H9 (cell line): ENCODE data around the gene CTF1. TPM values are rescaled to one million over a fixed set of nuclear protein-coding genes. Genes with fewer than 3 reads are reported as not detected.

Source experiments
- DNase-seq: peaks from one replicate; pipeline ENCODE4 v3.0.0-alpha.2; 2017
- H2AFZ ChIP-seq: one replicate; pipeline ENCODE4 v1.6.1; 2013; ENCODE audit warnings: mild to moderate bottlenecking, low read length, control low read depth, moderate library complexity
- H2AK5ac ChIP-seq: 2 replicates; pipeline ENCODE4 v1.6.1; 2013; ENCODE audit warnings: low read length, control low read depth, mixed read lengths; ENCODE audit not compliant: insufficient read length
- H2BK120ac ChIP-seq: one replicate; pipeline ENCODE4 v1.6.1; 2013; ENCODE audit warnings: low read depth, mild to moderate bottlenecking, low read length, control low read depth, inconsistent platforms; ENCODE audit not compliant: poor library complexity, severe bottlenecking
- H2BK12ac ChIP-seq: 2 replicates; pipeline ENCODE4 v1.6.1; 2013; ENCODE audit warnings: low read length, control low read depth, mixed read lengths, low read depth; ENCODE audit not compliant: insufficient read length
- H2BK15ac ChIP-seq: 2 replicates; pipeline ENCODE4 v1.6.1; 2013; ENCODE audit warnings: low read depth, low read length, control low read depth
- H2BK20ac ChIP-seq: one replicate; pipeline ENCODE4 v1.6.1; 2013; ENCODE audit warnings: low read depth, mild to moderate bottlenecking, low read length, control low read depth, inconsistent platforms; ENCODE audit not compliant: poor library complexity, severe bottlenecking
- H2BK5ac ChIP-seq: 2 replicates; pipeline ENCODE4 v1.6.1; 2013; ENCODE audit warnings: low read length, control low read depth, mixed read lengths; ENCODE audit not compliant: insufficient read length
- H3K14ac ChIP-seq: 2 replicates; pipeline ENCODE4 v1.6.1; 2013; ENCODE audit warnings: low read length, control low read depth; ENCODE audit not compliant: insufficient read depth
- H3K18ac ChIP-seq: 2 replicates; pipeline ENCODE4 v1.6.1; 2013; ENCODE audit warnings: low read depth, mild to moderate bottlenecking, mixed read lengths, low read length, control low read depth; ENCODE audit not compliant: insufficient read length
- H3K23ac ChIP-seq: 2 replicates; pipeline ENCODE4 v1.6.1; 2013; ENCODE audit warnings: low read length, control low read depth, mixed read lengths, low read depth; ENCODE audit not compliant: insufficient read length
- H3K23me2 ChIP-seq: 2 replicates; pipeline ENCODE4 v1.6.1; 2013; ENCODE audit warnings: low read depth, mild to moderate bottlenecking, mixed read lengths, low read length, control low read depth; ENCODE audit not compliant: insufficient read length, poor library complexity, severe bottlenecking
- H3K27ac ChIP-seq: 2 replicates; pipeline ENCODE4 v1.5.1; 2013; ENCODE audit warnings: low read length, control low read depth, mixed read lengths, low read depth; ENCODE audit not compliant: insufficient read length
- H3K27me3 ChIP-seq: 2 replicates; pipeline ENCODE4 v1.6.1; 2013; ENCODE audit warnings: low read length, control low read depth, inconsistent platforms; ENCODE audit not compliant: insufficient read depth
- H3K4ac ChIP-seq: 2 replicates; pipeline ENCODE4 v1.6.1; 2013; ENCODE audit warnings: low read depth, mild to moderate bottlenecking, control low read depth, inconsistent platforms, low read length, moderate library complexity
- H3K4me1 ChIP-seq: 2 replicates; pipeline ENCODE4 v1.6.1; 2013; ENCODE audit warnings: low read length, control low read depth, inconsistent platforms; ENCODE audit not compliant: insufficient read depth
- H3K4me2 ChIP-seq: 2 replicates; pipeline ENCODE4 v1.6.1; 2013; ENCODE audit warnings: low read length, control low read depth, mixed read lengths; ENCODE audit not compliant: insufficient read length, insufficient read depth
- H3K56ac ChIP-seq: 2 replicates; pipeline ENCODE4 v1.6.1; 2013; ENCODE audit warnings: low read depth, mild to moderate bottlenecking, mixed read lengths, low read length, control low read depth; ENCODE audit not compliant: insufficient read length
- H3K79me1 ChIP-seq: 2 replicates; pipeline ENCODE4 v1.6.1; 2013; ENCODE audit warnings: low read depth, mild to moderate bottlenecking, moderate library complexity, low read length, control low read depth, inconsistent platforms; ENCODE audit not compliant: insufficient read depth, poor library complexity, severe bottlenecking
- H3K79me2 ChIP-seq: 2 replicates; pipeline ENCODE4 v1.6.1; 2013; ENCODE audit warnings: low read length, control low read depth, inconsistent platforms; ENCODE audit not compliant: insufficient read depth
- H3K9ac ChIP-seq: 2 replicates; pipeline ENCODE4 v1.6.1; 2013; ENCODE audit warnings: low read length, control low read depth, mixed read lengths; ENCODE audit not compliant: insufficient read length; ENCODE audit errors: extremely low read depth
- H3K9me3 ChIP-seq: one replicate; pipeline ENCODE4 v1.6.1; 2013; ENCODE audit warnings: low read depth, low read length, inconsistent platforms; ENCODE audit not compliant: control insufficient read depth
- H3T11ph ChIP-seq: one replicate; pipeline ENCODE4 v1.6.1; 2013; ENCODE audit warnings: mild to moderate bottlenecking, low read length, control low read depth, inconsistent platforms
- H4K20me1 ChIP-seq: one replicate; pipeline ENCODE4 v1.6.1; 2013; ENCODE audit not compliant: control insufficient read depth, insufficient read length, insufficient read depth
- H4K5ac ChIP-seq: 2 replicates; pipeline ENCODE4 v1.6.1; 2013; ENCODE audit warnings: low read depth, mild to moderate bottlenecking, mixed read lengths, low read length, control low read depth; ENCODE audit not compliant: insufficient read length
- H4K8ac ChIP-seq: replicated peaks from 2 replicates; pipeline ENCODE4 v1.6.1; 2013; ENCODE audit warnings: low read length, control low read depth, mixed read lengths, low read depth; ENCODE audit not compliant: insufficient read length
- H4K91ac ChIP-seq: 2 replicates; pipeline ENCODE4 v1.6.1; 2013; ENCODE audit warnings: low read depth, mild to moderate bottlenecking, moderate library complexity, mixed read lengths, low read length, control low read depth; ENCODE audit not compliant: insufficient read length
- H3K27ac Mint-ChIP-seq, 3 experiments: 2 replicates in 2 of 3; 3 replicates in 1 of 3; pipeline ENCODE4 v1.8.0; 2020 to 2021; ENCODE audit warnings: mixed read lengths in 3 of 3, mild to moderate bottlenecking in 1 of 3, moderate library complexity in 1 of 3
- H3K27me3 Mint-ChIP-seq: 2 replicates; pipeline ENCODE4 v1.8.0; 2021; ENCODE audit warnings: low read depth, mild to moderate bottlenecking, moderate library complexity, mixed read lengths
- H3K36me3 Mint-ChIP-seq, 3 experiments: 2 replicates in 2 of 3; 3 replicates in 1 of 3; pipeline ENCODE4 v1.8.0; 2020 to 2021; ENCODE audit warnings: low read depth in 3 of 3, mixed read lengths in 3 of 3; ENCODE audit not compliant: insufficient read depth in 1 of 3
- H3K4me1 Mint-ChIP-seq, 2 experiments: 2 replicates each; pipeline ENCODE4 v1.8.0; 2020; ENCODE audit warnings: mixed read lengths in 2 of 2
- H3K4me3 Mint-ChIP-seq, 2 experiments: 2 replicates in 1 of 2; 3 replicates in 1 of 2; pipeline ENCODE4 v1.8.0; 2020 to 2021; ENCODE audit warnings: mild to moderate bottlenecking in 2 of 2, mixed read lengths in 2 of 2, moderate library complexity in 1 of 2
- H3K9me3 Mint-ChIP-seq, 2 experiments: 2 replicates in 1 of 2; 3 replicates in 1 of 2; pipeline ENCODE4 v1.8.0; 2020; ENCODE audit warnings: mild to moderate bottlenecking in 2 of 2, mixed read lengths in 2 of 2, moderate library complexity in 1 of 2
- CTCF ChIP-seq: fragments of 200-600 bp; sonication (generic); conservative IDR thresholded peaks from 3 replicates; pipeline ENCODE4 v1.8.0; 2021; ENCODE audit warnings: antibody characterized with exemption, mild to moderate bottlenecking
- WGBS: extraction: QIAGEN DNeasy Blood & Tissue Kit; methylation state at CpG from one replicate; pipeline ENCODE4 v1.1.7; 2013; ENCODE audit warnings: missing lambda C conversion rate, low lambda C conversion rate, mixed read lengths; ENCODE audit not compliant: insufficient read length; ENCODE audit errors: extremely low coverage; 5-methylcytosine and 5-hydroxymethylcytosine counted together
- total RNA-seq: library from RNA; stranded (reverse); gene quantifications from 2 replicates; pipeline ENCODE4 v1.2.1, GENCODE V29; 2021

CTF1 gene
- total RNA-seq, 1 experiment from 2014 or later = 0.72 TPM

GRCh38 chr16:30920891-30921290 lies 24.5 kb downstream of the CTF1 start:
- Mint-ChIP-seq H3K27me3 (no peaks in the 10 kb centered on the region), H3K4me1 (peaks cover 8 to 17% of the 10 kb centered on the region in 2 experiments), H3K9me3 (no peaks in the 10 kb centered on the region; a peak in 1 of 5 replicates), H3K27ac (peak overlapping the region in 1 of 3 experiments; percentile 100; a peak in 1 of 7 replicates), H3K4me3 (peak overlapping the region in 1 of 2 experiments; percentile 68; a peak in 3 of 5 replicates), H3K36me3 (peaks cover 2 to 5% (median 3%) of the 10 kb centered on the region in 3 experiments)
- H2AK5ac ChIP-seq = no peak overlapping the region
- H4K91ac ChIP-seq = no peak overlapping the region
- no peak overlapping the region for H3K4ac ChIP-seq
- no peak overlapping the region for H3K56ac ChIP-seq
- H3K23ac ChIP-seq = no peak overlapping the region
- H3K79me1 ChIP-seq = no peaks in the 10 kb centered on the region
- WGBS = no CpG with 5 or more reads among the region's 2 CpGs
- no peak overlapping the region for H3K27ac ChIP-seq
- no peaks in the 10 kb centered on the region for H3K4me1 ChIP-seq
- H2AFZ ChIP-seq = no peak overlapping the region
- no peaks in the 10 kb centered on the region for H4K20me1 ChIP-seq
- H2BK12ac ChIP-seq = no peak overlapping the region
- H2BK5ac ChIP-seq = no peak overlapping the region
- peaks cover 10% of the 10 kb centered on the region for H3K23me2 ChIP-seq
- no peak overlapping the region for H3K14ac ChIP-seq
- no peak overlapping the region for H2BK120ac ChIP-seq
- no peaks in the 10 kb centered on the region for H3K27me3 ChIP-seq
- no peak overlapping the region for H2BK15ac ChIP-seq
- no peaks in the 10 kb centered on the region for H3K79me2 ChIP-seq
- H4K8ac ChIP-seq = no peak overlapping the region
- H3K9me3 ChIP-seq = no peaks in the 10 kb centered on the region
- no peak for DNase-seq
- H2BK20ac ChIP-seq = no peak overlapping the region
- H3K9ac ChIP-seq = no peak overlapping the region
- no peak overlapping the region for H3K4me2 ChIP-seq
- H3T11ph ChIP-seq = no peak overlapping the region
- TF ChIP-seq CTCF = no peak
- H4K5ac ChIP-seq = no peak overlapping the region
- no peak overlapping the region for H3K18ac ChIP-seq
